Smooth muscle cell (in vitro differentiated cells): Measurements from ENCODE around the gene CYTL1. TPM values are rescaled to one million over a fixed set of nuclear protein-coding genes. Genes with fewer than 3 reads are reported as not detected.

Source experiments
- DNase-seq: peaks from one replicate; lab custom pipeline; 2025; ENCODE audit not compliant: unreplicated experiment; lab: John Stamatoyannopoulos, UW
- H2AFZ ChIP-seq: fragments of 200-600 bp; sonication (generic); 2 replicates; pipeline ENCODE4 v1.6.0; 2016; ENCODE audit warnings: antibody characterized with exemption, low read depth, mild to moderate bottlenecking
- H3F3A ChIP-seq: fragments of 200-600 bp; sonication (generic); 2 replicates; pipeline ENCODE4 v1.6.0; 2017; ENCODE audit warnings: antibody characterized with exemption, low read depth
- H3K27ac ChIP-seq: fragments of 200-600 bp; sonication (generic); 2 replicates; pipeline ENCODE4 v1.5.1; 2016; ENCODE audit warnings: low read depth, mild to moderate bottlenecking
- H3K27me3 ChIP-seq: fragments of 200-600 bp; sonication (generic); 2 replicates; pipeline ENCODE4 v1.6.1; 2016; ENCODE audit warnings: low read depth, mild to moderate bottlenecking
- H3K36me3 ChIP-seq: fragments of 200-600 bp; sonication (generic); 2 replicates; pipeline ENCODE4 v1.5.1; 2016; ENCODE audit warnings: low read depth
- H3K4me1 ChIP-seq: fragments of 200-600 bp; sonication (generic); 2 replicates; pipeline ENCODE4 v1.5.1; 2016; ENCODE audit warnings: low read depth
- H3K4me2 ChIP-seq: fragments of 200-600 bp; sonication (generic); 2 replicates; pipeline ENCODE4 v1.6.0; 2016; ENCODE audit warnings: mild to moderate bottlenecking
- H3K4me3 ChIP-seq: fragments of 200-600 bp; sonication (generic); 2 replicates; pipeline ENCODE4 v1.5.1; 2016; ENCODE audit warnings: mild to moderate bottlenecking
- H3K79me2 ChIP-seq: fragments of 200-600 bp; sonication (generic); 2 replicates; pipeline ENCODE4 v1.6.0; 2016; ENCODE audit warnings: low read depth, mild to moderate bottlenecking
- H3K9ac ChIP-seq: fragments of 200-600 bp; sonication (generic); 2 replicates; pipeline ENCODE4 v1.6.0; 2016; ENCODE audit warnings: low read depth
- H3K9me3 ChIP-seq: fragments of 200-600 bp; sonication (generic); replicated peaks from 2 replicates; pipeline ENCODE4 v1.5.1; 2016; ENCODE audit warnings: low read depth
- H4K20me1 ChIP-seq: fragments of 200-600 bp; sonication (generic); 2 replicates; pipeline ENCODE4 v1.6.0; 2016; ENCODE audit warnings: low read depth
- WGBS: methylation state at CpG from one replicate; pipeline ENCODE4 v1.1.7; 2016; ENCODE audit warnings: low lambda C conversion rate; 5-methylcytosine and 5-hydroxymethylcytosine counted together
- polyA plus RNA-seq: library from polyadenylated mRNA; unstranded; fragments of >200 nt; fragmentation: Nextera tagmentation; extraction: Ambion mirVana; gene quantifications from 2 replicates; pipeline ENCODE4 v1.2.1, GENCODE V29; 2016
- total RNA-seq: library from RNA; depleted of rRNA; stranded (reverse); fragments of >200 nt; gene quantifications from 2 replicates; pipeline ENCODE4 v1.2.3, GENCODE V29; 2014
- TF ChIP-seq, protein P1 (sequence below): fragments of 200-600 bp; sonication (generic); IDR thresholded peaks from 2 replicates; pipeline ENCODE4 v1.5.1; 2017; ENCODE audit warnings: borderline replicate concordance, mild to moderate bottlenecking, antibody characterized with exemption; ENCODE audit not compliant: insufficient read depth, poor library complexity, severe bottlenecking

The CYTL1 gene
- total and polyA plus RNA-seq, 2 experiments from 2014 or later = 24.5 to 31.0 TPM

DNA sequence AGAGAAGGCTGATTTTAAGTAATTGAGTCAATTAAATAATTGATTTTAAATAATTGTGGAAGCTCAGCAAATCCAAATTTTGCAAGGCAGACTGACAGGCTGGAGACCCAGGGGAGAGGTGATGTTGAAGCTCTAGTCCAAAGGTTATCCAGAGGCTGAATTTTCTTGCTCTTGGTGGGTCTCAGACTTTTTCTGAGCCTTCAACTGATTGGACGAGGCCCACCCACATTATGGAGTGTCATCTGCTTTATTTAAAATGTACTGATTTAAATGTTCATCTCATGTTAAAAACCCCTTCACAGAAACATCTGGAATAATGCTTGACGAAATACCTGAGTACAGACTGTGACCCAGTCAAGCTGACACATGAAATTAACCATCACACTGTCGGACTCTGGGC, 11.7 kb upstream of the CYTL1 start:
- Histone ChIP-seq H3K27me3 (no peaks in the 10 kb centered on the region), H3K4me1 (no peaks in the 10 kb centered on the region), H3K27ac (no peak overlapping the region), H4K20me1 (no peaks in the 10 kb centered on the region), H3K4me2 (no peak overlapping the region), H3K36me3 (no peaks in the 10 kb centered on the region), H3F3A (peaks cover 6% of the 10 kb centered on the region), H3K4me3 (no peak overlapping the region), H3K9ac (no peak overlapping the region), H2AFZ (no peak overlapping the region), H3K79me2 (no peaks in the 10 kb centered on the region), H3K9me3 (no peaks in the 10 kb centered on the region)
- no peak for DNase-seq
- WGBS = 97% methylated on average over 3 of the region's 3 CpGs
- TF ChIP-seq, protein P1, sequence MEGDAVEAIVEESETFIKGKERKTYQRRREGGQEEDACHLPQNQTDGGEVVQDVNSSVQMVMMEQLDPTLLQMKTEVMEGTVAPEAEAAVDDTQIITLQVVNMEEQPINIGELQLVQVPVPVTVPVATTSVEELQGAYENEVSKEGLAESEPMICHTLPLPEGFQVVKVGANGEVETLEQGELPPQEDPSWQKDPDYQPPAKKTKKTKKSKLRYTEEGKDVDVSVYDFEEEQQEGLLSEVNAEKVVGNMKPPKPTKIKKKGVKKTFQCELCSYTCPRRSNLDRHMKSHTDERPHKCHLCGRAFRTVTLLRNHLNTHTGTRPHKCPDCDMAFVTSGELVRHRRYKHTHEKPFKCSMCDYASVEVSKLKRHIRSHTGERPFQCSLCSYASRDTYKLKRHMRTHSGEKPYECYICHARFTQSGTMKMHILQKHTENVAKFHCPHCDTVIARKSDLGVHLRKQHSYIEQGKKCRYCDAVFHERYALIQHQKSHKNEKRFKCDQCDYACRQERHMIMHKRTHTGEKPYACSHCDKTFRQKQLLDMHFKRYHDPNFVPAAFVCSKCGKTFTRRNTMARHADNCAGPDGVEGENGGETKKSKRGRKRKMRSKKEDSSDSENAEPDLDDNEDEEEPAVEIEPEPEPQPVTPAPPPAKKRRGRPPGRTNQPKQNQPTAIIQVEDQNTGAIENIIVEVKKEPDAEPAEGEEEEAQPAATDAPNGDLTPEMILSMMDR = no peak

GRCh38 chr4:5030221-5030620, 11.0 kb upstream of the CYTL1 start:
- DNase-seq = no peak
- TF ChIP-seq, protein P1 = no peak
- no peaks in the 10 kb centered on the region for H4K20me1 ChIP-seq
- no peaks in the 10 kb centered on the region for H3K4me1 ChIP-seq
- H3K27me3 ChIP-seq = no peaks in the 10 kb centered on the region
- H3K36me3 ChIP-seq = no peaks in the 10 kb centered on the region
- WGBS = 88% methylated on average over 4 of the region's 4 CpGs
- no peaks in the 10 kb centered on the region for H3K9me3 ChIP-seq
- H3K79me2 ChIP-seq = no peaks in the 10 kb centered on the region
- H3F3A ChIP-seq = peaks cover 6% of the 10 kb centered on the region
- no peak overlapping the region for H3K4me3 ChIP-seq
- no peak overlapping the region for H3K27ac ChIP-seq
- no peak overlapping the region for H2AFZ ChIP-seq
- no peak overlapping the region for H3K9ac ChIP-seq
- H3K4me2 ChIP-seq = no peak overlapping the region

DNA sequence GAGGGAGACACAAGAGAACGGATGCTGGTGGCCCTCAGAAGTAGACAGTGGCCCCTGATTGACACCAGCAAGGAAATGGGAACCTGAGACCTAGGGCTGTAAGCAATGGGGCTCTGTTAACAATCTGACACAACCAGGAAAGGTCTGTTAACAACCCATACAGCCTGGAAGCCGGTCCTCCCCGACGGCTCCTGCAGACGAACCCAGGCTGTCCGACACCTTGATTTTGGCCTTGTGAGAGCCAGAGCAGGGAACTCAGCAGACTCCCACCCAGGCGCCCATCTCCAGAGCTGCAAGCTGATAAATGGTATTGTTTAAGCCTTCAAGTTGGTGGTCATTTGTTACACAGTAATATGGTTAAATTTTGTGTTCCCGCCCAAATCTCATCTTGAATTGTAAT, 10.2 kb upstream of the CYTL1 start:
- Histone ChIP-seq H3K4me1 (no peaks in the 10 kb centered on the region), H3K27me3 (no peaks in the 10 kb centered on the region), H3K79me2 (no peaks in the 10 kb centered on the region), H3K9me3 (no peaks in the 10 kb centered on the region), H4K20me1 (no peaks in the 10 kb centered on the region), H3K4me3 (no peak overlapping the region), H2AFZ (no peak overlapping the region), H3K9ac (no peak overlapping the region), H3K27ac (no peak overlapping the region), H3F3A (peaks cover 2% of the 10 kb centered on the region), H3K4me2 (no peak overlapping the region), H3K36me3 (no peaks in the 10 kb centered on the region)
- WGBS = 86% methylated on average over 8 of the region's 8 CpGs
- TF ChIP-seq, protein P1 = no peak
- DNase-seq = no peak

GRCh38 chr4:5028480-5028879, 9.2 kb upstream of the CYTL1 start:
- no peaks in the 10 kb centered on the region for H3F3A ChIP-seq
- no peak overlapping the region for H3K9ac ChIP-seq
- H3K79me2 ChIP-seq = no peaks in the 10 kb centered on the region

More at GRCh38 chr4:5028480-5028879, 9.2 kb upstream of the CYTL1 start:
- Histone ChIP-seq H3K36me3 (no peaks in the 10 kb centered on the region), H3K4me3 (no peak overlapping the region), H3K9me3 (no peaks in the 10 kb centered on the region), H3K4me2 (no peak overlapping the region), H3K27ac (no peak overlapping the region), H3K27me3 (no peaks in the 10 kb centered on the region), H3K4me1 (no peaks in the 10 kb centered on the region), H2AFZ (no peak overlapping the region), H4K20me1 (no peaks in the 10 kb centered on the region)
- WGBS = 88% methylated on average over 2 of the region's 2 CpGs
- TF ChIP-seq, protein P1 = no peak
- no peak for DNase-seq
